Type B pancreatic cell (in vitro differentiated cells): Measurements from ENCODE around the gene ENTPD2. TPM values are rescaled to one million over a fixed set of nuclear protein-coding genes. Genes with fewer than 3 reads are reported as not detected.

Source experiments
- DNase-seq: peaks from one replicate; pipeline ENCODE4 v3.0.0; 2021; ENCODE audit warnings: mixed read lengths; ENCODE audit not compliant: unreplicated experiment; ENCODE audit errors: extremely low spot score
- H3K27ac Mint-ChIP-seq: 2 replicates; pipeline ENCODE4 v1.8.0; 2021; ENCODE audit warnings: mild to moderate bottlenecking, mixed read lengths
- H3K27me3 Mint-ChIP-seq: 2 replicates; pipeline ENCODE4 v1.8.0; 2021; ENCODE audit warnings: mixed read lengths
- H3K36me3 Mint-ChIP-seq: 2 replicates; pipeline ENCODE4 v1.8.0; 2021; ENCODE audit warnings: mixed read lengths
- H3K4me1 Mint-ChIP-seq: one replicate; pipeline ENCODE4 v1.8.0; 2021; ENCODE audit warnings: mixed read lengths; ENCODE audit not compliant: unreplicated experiment
- H3K4me3 Mint-ChIP-seq: 2 replicates; pipeline ENCODE4 v1.8.0; 2021; ENCODE audit warnings: mild to moderate bottlenecking, mixed read lengths
- H3K9me3 Mint-ChIP-seq: 2 replicates; pipeline ENCODE4 v1.8.0; 2021; ENCODE audit warnings: mixed read lengths
- total RNA-seq: library from RNA; stranded (reverse); gene quantifications from 2 replicates; pipeline ENCODE4 v1.2.1, GENCODE V29; 2021; ENCODE audit warnings: low replicate concordance
- TF ChIP-seq, protein P1 (sequence below): fragments of 200-600 bp; sonication (generic); conservative IDR thresholded peaks from 2 replicates; pipeline ENCODE4 v1.5.0; 2021; ENCODE audit warnings: antibody characterized with exemption, mild to moderate bottlenecking

The ENTPD2 gene
- total RNA-seq, 1 donor from 2014 or later = 3.3 TPM

DNA sequence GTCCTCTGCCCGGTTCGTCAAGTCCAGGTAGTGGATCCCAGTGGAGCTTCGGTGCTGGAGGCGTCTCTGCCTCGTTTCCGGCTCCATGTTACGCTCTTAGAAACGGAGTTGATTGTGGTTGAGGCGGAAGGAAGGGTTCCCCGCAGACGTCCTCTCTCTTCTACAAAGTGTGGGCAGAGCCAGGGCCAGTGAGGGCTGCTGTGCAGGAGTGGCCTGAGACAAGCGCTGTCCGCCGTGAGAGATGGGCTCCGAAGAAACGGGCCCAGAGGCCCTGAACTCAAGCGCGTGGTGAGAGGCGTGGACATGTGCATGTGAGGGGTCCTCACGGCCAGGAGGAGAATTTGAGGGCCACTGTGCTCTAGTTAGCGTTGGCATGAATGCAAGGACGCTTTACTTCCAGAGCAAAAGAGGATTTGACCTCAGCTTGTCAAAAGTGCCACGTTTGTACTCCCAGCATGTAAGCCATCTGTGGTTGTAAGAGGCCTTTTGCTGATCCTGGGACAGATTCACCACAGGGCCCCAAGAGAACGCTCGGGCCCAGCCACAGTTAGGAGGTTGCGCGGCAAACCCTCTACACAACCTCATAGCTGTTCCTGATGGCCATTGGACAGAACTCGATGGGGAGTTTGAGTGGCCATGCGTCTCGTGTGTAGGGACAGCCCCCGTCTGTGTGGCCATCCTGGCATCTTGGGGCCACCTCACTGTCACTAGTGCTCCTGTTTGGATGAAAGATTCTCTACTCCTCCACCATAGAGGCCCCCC lies 43.1 kb upstream of the ENTPD2 start:
- Mint-ChIP-seq H3K36me3 (peaks cover 5% of the 10 kb centered on the region), H3K9me3 (no peaks in the 10 kb centered on the region), H3K4me1 (no peaks in the 10 kb centered on the region), H3K4me3 (no peak overlapping the region), H3K27ac (no peak overlapping the region), H3K27me3 (no peaks in the 10 kb centered on the region)
- TF ChIP-seq, protein P1, sequence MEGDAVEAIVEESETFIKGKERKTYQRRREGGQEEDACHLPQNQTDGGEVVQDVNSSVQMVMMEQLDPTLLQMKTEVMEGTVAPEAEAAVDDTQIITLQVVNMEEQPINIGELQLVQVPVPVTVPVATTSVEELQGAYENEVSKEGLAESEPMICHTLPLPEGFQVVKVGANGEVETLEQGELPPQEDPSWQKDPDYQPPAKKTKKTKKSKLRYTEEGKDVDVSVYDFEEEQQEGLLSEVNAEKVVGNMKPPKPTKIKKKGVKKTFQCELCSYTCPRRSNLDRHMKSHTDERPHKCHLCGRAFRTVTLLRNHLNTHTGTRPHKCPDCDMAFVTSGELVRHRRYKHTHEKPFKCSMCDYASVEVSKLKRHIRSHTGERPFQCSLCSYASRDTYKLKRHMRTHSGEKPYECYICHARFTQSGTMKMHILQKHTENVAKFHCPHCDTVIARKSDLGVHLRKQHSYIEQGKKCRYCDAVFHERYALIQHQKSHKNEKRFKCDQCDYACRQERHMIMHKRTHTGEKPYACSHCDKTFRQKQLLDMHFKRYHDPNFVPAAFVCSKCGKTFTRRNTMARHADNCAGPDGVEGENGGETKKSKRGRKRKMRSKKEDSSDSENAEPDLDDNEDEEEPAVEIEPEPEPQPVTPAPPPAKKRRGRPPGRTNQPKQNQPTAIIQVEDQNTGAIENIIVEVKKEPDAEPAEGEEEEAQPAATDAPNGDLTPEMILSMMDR = no peak
- DNase-seq = no peak

DNA sequence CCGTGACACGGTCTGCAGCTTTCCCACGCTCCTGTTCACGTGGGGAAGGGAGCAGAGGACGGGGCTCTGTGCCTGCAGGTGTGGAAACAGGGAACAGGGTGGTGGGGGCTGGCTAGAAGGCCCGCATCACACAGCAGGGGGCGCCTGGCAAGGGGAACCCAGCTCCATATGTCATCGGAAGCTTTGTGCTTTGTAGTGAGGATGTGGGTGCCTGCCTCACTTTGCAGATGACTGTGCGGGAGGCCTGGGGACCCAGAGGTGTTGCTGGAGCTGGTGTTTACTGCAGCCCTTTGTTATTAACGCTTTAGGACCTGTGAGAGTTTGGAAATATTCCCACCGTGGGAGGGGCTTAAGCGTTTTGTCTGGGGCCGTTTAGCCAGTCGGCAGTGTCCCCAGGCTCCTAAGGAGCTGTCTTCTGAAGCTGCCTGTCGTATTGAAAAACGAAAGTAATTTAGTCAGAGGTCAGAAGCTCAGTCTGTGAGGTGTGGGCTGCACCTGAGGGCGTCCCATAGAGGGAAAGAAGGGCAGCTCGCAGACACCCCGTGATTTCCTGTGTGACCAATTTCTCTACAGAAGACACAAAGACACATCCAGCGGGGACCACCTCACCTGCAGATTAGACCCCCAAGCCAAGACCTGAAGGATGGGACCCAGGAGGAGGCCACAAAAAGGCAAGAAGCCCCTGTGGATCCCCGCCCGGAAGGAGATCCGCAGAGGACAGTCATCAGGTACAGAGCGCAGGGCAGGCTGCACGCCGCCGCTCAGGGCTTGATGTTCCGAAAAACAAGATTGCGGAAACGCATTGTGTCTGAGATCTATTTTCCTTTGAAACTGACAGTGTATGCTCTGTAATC lies 42.0 kb upstream of the ENTPD2 start:
- Mint-ChIP-seq H3K27ac (no peak overlapping the region), H3K36me3 (peaks cover 5% of the 10 kb centered on the region), H3K4me3 (no peak overlapping the region), H3K4me1 (no peaks in the 10 kb centered on the region), H3K9me3 (no peaks in the 10 kb centered on the region), H3K27me3 (no peaks in the 10 kb centered on the region)
- DNase-seq = no peak
- TF ChIP-seq, protein P1 = no peak

DNA sequence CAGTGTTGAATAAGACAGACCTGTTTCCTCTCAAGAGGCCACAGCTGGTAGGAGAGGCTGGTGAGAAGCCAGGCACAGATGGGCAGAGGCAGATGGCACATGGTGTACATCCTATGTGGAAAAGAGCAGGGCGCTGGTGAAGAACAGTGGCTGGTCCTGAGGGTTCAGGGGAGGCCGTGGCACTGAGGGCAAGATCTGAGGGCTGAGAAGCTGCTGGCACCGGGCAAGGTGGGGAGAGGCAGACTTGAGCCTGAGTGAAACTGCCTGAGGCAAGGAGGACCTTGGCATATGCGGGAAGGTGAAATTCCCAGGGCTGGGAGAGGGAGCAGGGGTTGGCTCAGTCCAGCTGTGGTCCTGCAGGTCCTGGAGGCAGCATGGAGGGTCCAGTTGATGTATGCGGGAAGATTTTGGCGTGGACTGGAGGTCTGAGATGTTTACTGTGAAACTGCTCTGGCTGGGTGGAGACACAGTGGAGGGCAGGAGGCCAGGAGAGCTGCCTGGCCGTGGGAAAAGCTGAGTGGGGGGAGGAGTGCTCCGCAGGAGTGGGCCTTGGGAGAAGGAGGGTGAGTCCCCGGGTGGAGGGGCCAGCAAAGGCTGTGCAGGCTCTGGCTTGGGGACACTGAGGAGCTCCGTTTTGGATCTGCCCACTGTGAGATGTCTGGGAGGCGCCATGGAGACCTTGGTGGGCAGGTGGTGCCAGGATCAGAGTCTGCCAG lies 35.5 kb upstream of the ENTPD2 start:
- Mint-ChIP-seq H3K9me3 (no peaks in the 10 kb centered on the region), H3K27ac (no peak overlapping the region), H3K4me3 (no peak overlapping the region), H3K27me3 (no peaks in the 10 kb centered on the region), H3K36me3 (no peaks in the 10 kb centered on the region), H3K4me1 (peaks cover 8% of the 10 kb centered on the region)
- TF ChIP-seq, protein P1 = no peak
- DNase-seq = no peak

DNA sequence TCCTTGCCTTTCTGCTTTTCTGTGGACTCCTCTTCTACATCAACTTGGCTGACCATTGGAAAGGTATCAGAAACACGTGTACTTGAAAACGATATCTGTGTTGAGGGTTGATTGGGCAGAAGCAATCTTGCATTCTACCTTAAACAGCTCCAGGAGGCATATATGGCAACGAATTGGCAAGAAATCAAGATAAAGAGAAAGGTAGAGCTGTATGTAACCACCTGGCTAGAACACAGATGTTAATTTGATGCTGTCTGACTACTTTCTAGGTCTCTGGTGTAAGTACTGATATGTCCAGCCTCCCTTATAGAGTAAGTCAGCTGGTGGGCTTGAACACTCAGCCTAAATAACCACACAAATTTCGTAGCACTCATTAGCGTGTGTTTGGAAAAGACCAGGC lies 34.3 kb upstream of the ENTPD2 start:
- H3K4me3 Mint-ChIP-seq = peak overlapping the region; percentile 92
- DNase-seq = no peak
- H3K27ac Mint-ChIP-seq = peak overlapping the region; percentile 35
- peaks cover 9% of the 10 kb centered on the region for H3K27me3 Mint-ChIP-seq
- no peaks in the 10 kb centered on the region for H3K9me3 Mint-ChIP-seq
- H3K4me1 Mint-ChIP-seq = peaks cover 8% of the 10 kb centered on the region
- H3K36me3 Mint-ChIP-seq = no peaks in the 10 kb centered on the region
- TF ChIP-seq, protein P1 = no peak

DNA sequence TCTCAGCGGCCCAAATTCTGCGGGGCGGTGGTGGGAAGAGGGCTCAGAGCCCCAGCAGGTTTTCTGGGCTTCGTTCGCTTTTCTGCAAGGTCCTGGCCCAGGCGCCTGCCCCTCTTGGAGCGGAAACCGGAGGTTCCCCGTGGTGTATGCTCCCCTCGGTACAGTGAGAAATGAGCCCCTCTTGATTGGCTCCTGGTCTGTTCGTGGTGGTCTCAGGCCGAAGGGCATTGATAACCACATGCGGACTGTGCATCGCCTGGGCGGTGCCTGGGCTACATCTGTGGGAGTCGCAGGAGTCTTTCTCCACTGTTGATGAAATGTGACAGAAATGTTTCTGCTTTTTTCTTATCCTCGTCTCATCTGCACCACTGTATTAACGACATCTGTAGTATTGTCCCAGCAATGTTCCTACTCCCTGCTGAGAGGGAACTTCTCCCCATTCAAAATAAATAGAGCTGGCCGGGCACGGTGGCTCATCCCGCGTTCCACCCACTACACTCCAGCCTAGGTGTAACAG lies 33.6 kb upstream of the ENTPD2 start:
- no peak for DNase-seq

More for the DNA sequence above, 33.6 kb upstream of the ENTPD2 start:
- H3K4me1 Mint-ChIP-seq = peaks cover 8% of the 10 kb centered on the region
- H3K36me3 Mint-ChIP-seq = no peaks in the 10 kb centered on the region
- peak overlapping the region; percentile 92 for H3K4me3 Mint-ChIP-seq
- peaks cover 9% of the 10 kb centered on the region for H3K27me3 Mint-ChIP-seq
- H3K27ac Mint-ChIP-seq = peak overlapping the region; percentile 35
- TF ChIP-seq, protein P1 = no peak
- no peaks in the 10 kb centered on the region for H3K9me3 Mint-ChIP-seq
